GM18907 (cell line): ENCODE data around the gene ZBTB21.
A peak's percentile ranks its signal among the peaks of the same experiment; 100 is the strongest.
"Not testable (repeated sequence)": the region's sequence is repeated elsewhere in the genome, so short reads cannot be mapped to it uniquely, and the experiment has no call there.

ENCODE experiments used
- ATAC-seq: cut with Tn5 transposase; IDR thresholded peaks from one replicate; pipeline ENCODE4 v1.9.1; 2021; ENCODE audit warnings: mild to moderate bottlenecking, moderate library complexity; ENCODE audit not compliant: unreplicated experiment

ZBTB21 gene

GRCh38 chr21:41954654-41955499, 55.3 kb downstream of the ZBTB21 start:
- no peak for ATAC-seq

GRCh38 chr21:41953831-41954653, 56.1 kb downstream of the ZBTB21 start, which contains the start of gene C2CD2:
C2CD2 (minus strand) TSS chr21:41954018; CDS start chr21:41953648, 370 bp downstream.
- ATAC-seq: peak; percentile 54

- peak; percentile 28 for ATAC-seq
Measured at GRCh38 chr21:41953249-41953830, 56.8 kb downstream of the ZBTB21 start.

GRCh38 chr21:41952568-41953248, 57.5 kb downstream of the ZBTB21 start:
- ATAC-seq: no peak

GRCh38 chr21:41951876-41952567, 58.1 kb downstream of the ZBTB21 start:
- ATAC-seq: no peak

GRCh38 chr21:41950941-41951351, 59.2 kb downstream of the ZBTB21 start:
- no peak for ATAC-seq

GRCh38 chr21:41949631-41950030, 60.5 kb downstream of the ZBTB21 start:
- ATAC-seq: not testable (repeated sequence)

- ATAC-seq: no peak
Measured at GRCh38 chr21:41948901-41949300, 61.3 kb downstream of the ZBTB21 start.

GRCh38 chr21:41948078-41948895, 61.9 kb downstream of the ZBTB21 start:
- ATAC-seq: no peak

GRCh38 chr21:41945982-41946381, 64.2 kb downstream of the ZBTB21 start:
- ATAC-seq: no peak

GRCh38 chr21:41943851-41944250, 66.3 kb downstream of the ZBTB21 start:
- no peak for ATAC-seq

- ATAC-seq: no peak
Measured at GRCh38 chr21:41942457-41942856, 67.7 kb downstream of the ZBTB21 start.

- ATAC-seq: no peak
Measured at GRCh38 chr21:41941941-41942340, 68.2 kb downstream of the ZBTB21 start.

GRCh38 chr21:41940431-41940830, 69.7 kb downstream of the ZBTB21 start:
- no peak for ATAC-seq

GRCh38 chr21:41939391-41939790, 70.8 kb downstream of the ZBTB21 start:
- ATAC-seq: no peak
